Measurements from ENCODE around the gene HABP2.

The HABP2 gene

DNA sequence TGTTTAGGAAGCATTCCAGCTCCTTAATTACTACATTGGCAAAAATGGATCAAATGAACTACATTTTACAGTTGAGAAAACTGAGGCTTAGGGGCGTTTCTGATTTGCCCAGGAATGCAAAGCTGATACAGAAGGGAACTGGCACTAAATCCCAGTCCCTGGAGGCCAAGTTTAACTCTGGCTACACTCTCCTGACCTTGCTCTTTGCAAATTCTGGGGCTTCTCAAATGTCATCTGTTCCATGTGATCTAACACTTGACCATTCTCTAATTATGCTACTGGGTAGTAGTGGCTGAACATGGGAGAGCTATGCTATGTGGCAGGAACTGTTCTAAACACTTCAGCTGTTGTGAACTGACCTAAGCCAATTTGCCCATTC lies 11.3 kb upstream of the HABP2 start:
- DNase-seq (ENCODE audit: low read depth), result no peak
- no peak overlapping the region for H3K4me3 ChIP-seq (ENCODE audit: low read length)
- TF ChIP-seq, protein P1, sequence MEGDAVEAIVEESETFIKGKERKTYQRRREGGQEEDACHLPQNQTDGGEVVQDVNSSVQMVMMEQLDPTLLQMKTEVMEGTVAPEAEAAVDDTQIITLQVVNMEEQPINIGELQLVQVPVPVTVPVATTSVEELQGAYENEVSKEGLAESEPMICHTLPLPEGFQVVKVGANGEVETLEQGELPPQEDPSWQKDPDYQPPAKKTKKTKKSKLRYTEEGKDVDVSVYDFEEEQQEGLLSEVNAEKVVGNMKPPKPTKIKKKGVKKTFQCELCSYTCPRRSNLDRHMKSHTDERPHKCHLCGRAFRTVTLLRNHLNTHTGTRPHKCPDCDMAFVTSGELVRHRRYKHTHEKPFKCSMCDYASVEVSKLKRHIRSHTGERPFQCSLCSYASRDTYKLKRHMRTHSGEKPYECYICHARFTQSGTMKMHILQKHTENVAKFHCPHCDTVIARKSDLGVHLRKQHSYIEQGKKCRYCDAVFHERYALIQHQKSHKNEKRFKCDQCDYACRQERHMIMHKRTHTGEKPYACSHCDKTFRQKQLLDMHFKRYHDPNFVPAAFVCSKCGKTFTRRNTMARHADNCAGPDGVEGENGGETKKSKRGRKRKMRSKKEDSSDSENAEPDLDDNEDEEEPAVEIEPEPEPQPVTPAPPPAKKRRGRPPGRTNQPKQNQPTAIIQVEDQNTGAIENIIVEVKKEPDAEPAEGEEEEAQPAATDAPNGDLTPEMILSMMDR (conservative IDR thresholded peaks at IDR 0.05; ENCODE audit: low read depth, low read length), result no peak

DNA sequence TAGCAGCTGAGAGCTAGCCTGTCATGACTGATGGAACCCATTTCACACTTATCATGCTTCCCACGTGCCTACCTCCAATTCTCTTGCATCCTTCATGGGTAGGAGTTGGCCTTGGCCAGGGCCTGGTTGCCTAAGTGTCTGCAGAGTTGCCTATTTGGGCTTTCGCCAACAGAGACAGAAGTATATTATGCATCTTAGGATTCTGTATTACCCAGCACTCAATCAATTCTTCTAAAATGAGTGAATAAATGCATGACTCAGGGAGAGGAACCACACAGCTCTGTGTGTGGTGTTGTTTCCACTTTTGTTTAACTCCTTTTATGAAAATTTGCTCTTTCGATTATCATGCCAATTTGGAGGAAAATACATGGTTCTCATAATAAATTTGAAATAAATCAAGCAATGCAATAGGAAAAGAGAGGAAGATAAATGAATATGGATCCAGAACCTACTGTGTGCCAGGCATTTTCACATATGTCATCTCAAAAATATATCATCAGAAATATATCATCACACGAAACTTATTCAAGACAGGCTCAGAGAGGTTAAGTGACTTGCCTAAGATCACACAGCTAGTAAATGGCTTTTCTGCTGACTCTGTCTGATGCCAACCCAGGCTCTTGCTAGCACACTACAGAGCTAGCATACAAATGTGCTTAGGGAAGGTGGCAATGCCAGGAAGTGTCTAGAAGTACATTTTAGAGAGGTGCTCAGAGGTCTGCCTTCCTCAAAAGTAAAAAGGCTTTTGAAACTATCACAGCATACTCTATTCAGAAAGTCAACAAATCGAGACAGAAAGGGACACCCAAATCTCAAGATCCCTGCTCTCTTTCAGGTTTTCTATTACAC lies 9.5 kb upstream of the HABP2 start:
- DNase-seq (ENCODE audit: low read depth), result no peak
- no peak overlapping the region for H3K4me3 ChIP-seq (ENCODE audit: low read length)
- TF ChIP-seq, protein P1 (conservative IDR thresholded peaks at IDR 0.05; ENCODE audit: low read depth, low read length), result no peak

DNA sequence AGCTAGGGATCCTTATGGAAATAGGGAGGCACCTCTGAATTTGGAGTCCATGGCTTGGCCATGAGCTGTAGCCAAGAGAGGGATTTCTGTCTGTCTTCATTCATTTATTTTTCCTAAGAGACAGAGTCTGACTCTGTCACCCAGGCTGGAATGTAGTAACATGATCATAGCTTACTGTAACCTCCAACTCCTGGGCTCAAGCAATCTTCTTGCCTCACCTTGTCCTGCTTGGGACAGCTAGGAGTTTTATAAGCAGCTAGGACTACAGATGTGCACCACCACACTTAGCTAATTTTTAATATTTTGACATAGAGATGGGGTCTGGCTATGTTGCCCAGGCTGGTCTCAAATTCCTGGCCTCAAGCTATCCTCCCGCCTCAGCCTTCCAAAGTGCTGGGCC lies 8.5 kb upstream of the HABP2 start:
- TF ChIP-seq, protein P1 (conservative IDR thresholded peaks at IDR 0.05; ENCODE audit: low read depth, low read length), result no peak
- DNase-seq (ENCODE audit: low read depth), result no peak
- H3K4me3 ChIP-seq (ENCODE audit: low read length), result no peak overlapping the region

DNA sequence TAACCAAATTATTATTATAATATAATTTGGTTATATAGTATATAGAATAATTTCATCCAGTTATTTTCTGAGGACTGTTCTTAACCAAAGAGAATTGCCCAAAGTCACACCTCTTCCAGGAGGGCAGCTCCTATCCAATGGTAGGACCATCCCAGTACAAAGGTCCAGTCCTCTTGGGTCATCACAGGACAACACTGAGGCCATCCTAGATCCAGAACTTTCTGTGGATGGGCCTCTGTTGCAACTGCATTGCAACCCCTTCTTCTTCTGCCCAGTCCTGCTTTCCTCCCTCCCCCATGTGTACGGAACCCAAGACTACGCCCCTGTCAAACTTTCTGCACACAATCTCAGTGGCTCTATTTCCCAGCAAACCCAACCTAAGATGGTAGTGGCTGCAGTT lies 5.4 kb upstream of the HABP2 start:
- TF ChIP-seq, protein P1 (conservative IDR thresholded peaks at IDR 0.05; ENCODE audit: low read depth, low read length), result no peak
- no peak overlapping the region for H3K4me3 ChIP-seq (ENCODE audit: low read length)
- no peak for DNase-seq (ENCODE audit: low read depth)

DNA sequence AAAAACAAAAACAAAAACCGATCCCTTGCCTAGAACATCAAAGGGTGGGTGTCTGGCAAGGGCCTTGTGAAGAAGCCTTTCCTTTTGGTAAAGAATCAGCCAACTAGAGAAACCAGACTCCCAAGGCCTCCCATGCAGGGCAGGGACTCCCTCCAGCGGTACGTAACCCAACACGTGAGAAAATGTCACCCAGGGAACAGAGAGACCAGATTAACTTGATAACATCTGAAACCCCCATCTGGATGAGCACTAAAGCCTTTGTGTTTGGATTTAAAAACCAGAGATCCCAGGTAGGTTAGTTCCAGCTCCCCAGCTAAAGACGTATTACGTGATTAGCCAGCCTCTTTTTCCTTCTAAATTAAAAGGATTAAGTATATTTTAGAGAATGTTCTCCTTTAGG lies 3.0 kb upstream of the HABP2 start:
- TF ChIP-seq, protein P1 (conservative IDR thresholded peaks at IDR 0.05; ENCODE audit: low read depth, low read length), result no peak

DNA sequence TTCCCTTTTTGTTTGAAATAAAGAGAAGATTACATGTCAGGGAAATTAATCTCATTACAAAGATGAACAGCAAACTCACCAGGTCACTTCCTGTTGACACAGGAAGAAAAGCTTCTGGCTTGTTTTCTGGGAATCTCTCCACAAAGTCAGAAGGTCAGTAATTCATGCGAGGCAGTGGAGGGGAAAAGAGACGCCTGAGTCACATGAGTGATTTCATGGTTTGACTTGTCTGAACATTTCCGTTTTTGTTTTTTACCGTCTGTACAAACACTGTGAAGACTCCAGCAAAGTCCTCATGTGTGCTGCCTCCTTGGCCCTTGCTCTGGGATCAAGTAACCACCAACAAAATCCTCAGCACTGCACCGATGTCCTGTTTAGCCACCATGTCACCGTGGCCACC lies 2.5 kb upstream of the HABP2 start:
- no peak overlapping the region for H3K4me3 ChIP-seq (ENCODE audit: low read length)
- no peak for DNase-seq (ENCODE audit: low read depth)
- TF ChIP-seq, protein P1 (conservative IDR thresholded peaks at IDR 0.05; ENCODE audit: low read depth, low read length), result no peak

More for the DNA sequence above, 3.0 kb upstream of the HABP2 start:
- no peak for DNase-seq (ENCODE audit: low read depth)
- H3K4me3 ChIP-seq (ENCODE audit: low read length), result no peak overlapping the region

DNA sequence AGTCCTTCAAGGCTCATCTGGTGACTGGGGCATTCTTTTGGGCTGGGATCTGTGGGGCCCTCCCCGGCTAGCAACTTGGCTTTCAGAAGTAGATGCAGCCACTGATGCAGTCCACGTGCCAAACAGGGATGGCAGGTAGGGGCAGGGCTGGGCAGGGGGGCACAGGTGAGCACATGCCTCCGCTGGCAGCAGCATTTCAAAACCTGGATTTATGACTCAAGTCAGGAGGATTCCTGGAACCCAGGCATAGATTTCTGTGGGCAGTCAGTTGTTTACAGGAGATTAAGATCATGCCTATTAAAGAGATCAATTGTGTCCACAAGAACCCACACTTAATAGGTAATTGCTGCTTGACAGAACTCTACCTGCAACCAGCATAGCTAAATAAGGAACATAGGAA lies 839 bp upstream of the HABP2 start:
- no peak for DNase-seq (ENCODE audit: low read depth)

More for the DNA sequence above, 839 bp upstream of the HABP2 start:
- H3K4me3 ChIP-seq (ENCODE audit: low read length), result no peak overlapping the region
- TF ChIP-seq, protein P1 (conservative IDR thresholded peaks at IDR 0.05; ENCODE audit: low read depth, low read length), result no peak
